OCI-LY1 (cell line): ENCODE results near the gene SCAF8.

ENCODE experiments used
- H2AFZ ChIP-seq: fragments of 200-600 bp; sonication (generic), shearing (Covaris generic); 2 replicates; pipeline ENCODE4 v1.6.0; 2014; ENCODE audit warnings: antibody characterized with exemption, mild to moderate bottlenecking, low read length
- H3F3A ChIP-seq: fragments of 200-600 bp; sonication (generic), shearing (Covaris generic); 2 replicates; pipeline ENCODE4 v1.6.0; 2014; ENCODE audit warnings: mild to moderate bottlenecking, antibody characterized with exemption, low read length, moderate library complexity; ENCODE audit not compliant: insufficient read depth
- H3K27ac ChIP-seq: fragments of 200-600 bp; sonication (generic); 2 replicates; pipeline ENCODE4 v1.5.1; 2014; ENCODE audit warnings: low read length, mixed run types, mild to moderate bottlenecking, low read depth; ENCODE audit not compliant: poor library complexity, severe bottlenecking
- H3K27me3 ChIP-seq: fragments of 200-600 bp; sonication (generic); 2 replicates; pipeline ENCODE4 v1.6.0; 2014; ENCODE audit warnings: antibody characterized with exemption, mild to moderate bottlenecking, low read length, moderate library complexity; ENCODE audit not compliant: insufficient read depth
- H3K36me3 ChIP-seq: fragments of 200-600 bp; sonication (generic); 2 replicates; pipeline ENCODE4 v1.6.1; 2014; ENCODE audit warnings: mild to moderate bottlenecking, antibody characterized with exemption, low read length, moderate library complexity, mixed read lengths; ENCODE audit not compliant: insufficient read depth
- H3K4me1 ChIP-seq: fragments of 200-600 bp; sonication (generic); 2 replicates; pipeline ENCODE4 v1.5.1; 2014; ENCODE audit warnings: mild to moderate bottlenecking, low read length, moderate library complexity; ENCODE audit not compliant: insufficient read depth, severe bottlenecking
- H3K4me2 ChIP-seq: fragments of 200-600 bp; sonication (generic), shearing (Covaris generic); 2 replicates; pipeline ENCODE4 v1.6.1; 2014; ENCODE audit warnings: low read length
- H3K4me3 ChIP-seq: fragments of 200-600 bp; sonication (generic); 2 replicates; pipeline ENCODE4 v1.5.1; 2014; ENCODE audit warnings: low read length, low read depth, mild to moderate bottlenecking, mixed read lengths; ENCODE audit not compliant: poor library complexity, severe bottlenecking
- H3K79me2 ChIP-seq: fragments of 200-600 bp; shearing (Covaris generic); 2 replicates; pipeline ENCODE4 v1.6.1; 2016; ENCODE audit warnings: mixed run types, low read length, mixed read lengths; ENCODE audit not compliant: insufficient read depth
- H3K9ac ChIP-seq: fragments of 200-600 bp; sonication (generic), shearing (Covaris generic); 2 replicates; pipeline ENCODE4 v1.6.1; 2014; ENCODE audit warnings: mild to moderate bottlenecking, low read length, mixed read lengths
- H3K9me2 ChIP-seq: fragments of 200-600 bp; sonication (generic), shearing (Covaris generic); 2 replicates; pipeline ENCODE4 v1.6.1; 2014; ENCODE audit warnings: low read depth, mild to moderate bottlenecking, low read length, mixed read lengths
- H3K9me3 ChIP-seq: fragments of 200-600 bp; shearing (Covaris generic); 2 replicates; pipeline ENCODE4 v1.6.1; 2014; ENCODE audit warnings: low read length, mixed read lengths
- H4K20me1 ChIP-seq: fragments of 200-600 bp; sonication (generic), shearing (Covaris generic); 2 replicates; pipeline ENCODE4 v1.6.0; 2016; ENCODE audit warnings: mild to moderate bottlenecking, low read length; ENCODE audit not compliant: insufficient read depth
- EZH2 ChIP-seq: fragments of 200-600 bp; sonication (generic), shearing (Covaris generic); IDR thresholded peaks from 2 replicates; pipeline ENCODE4 v1.8.0; 2017; ENCODE audit warnings: borderline replicate concordance, mixed run types, mild to moderate bottlenecking, antibody characterized with exemption, low read length, moderate library complexity, mixed read lengths
- TF ChIP-seq, protein P1 (sequence below): fragments of 200-600 bp; sonication (generic), shearing (Covaris generic); IDR thresholded peaks from 2 replicates; pipeline ENCODE4 v1.5.1; 2017; ENCODE audit warnings: mild to moderate bottlenecking, antibody characterized with exemption, low read length, moderate library complexity, mixed read lengths

SCAF8 gene

DNA sequence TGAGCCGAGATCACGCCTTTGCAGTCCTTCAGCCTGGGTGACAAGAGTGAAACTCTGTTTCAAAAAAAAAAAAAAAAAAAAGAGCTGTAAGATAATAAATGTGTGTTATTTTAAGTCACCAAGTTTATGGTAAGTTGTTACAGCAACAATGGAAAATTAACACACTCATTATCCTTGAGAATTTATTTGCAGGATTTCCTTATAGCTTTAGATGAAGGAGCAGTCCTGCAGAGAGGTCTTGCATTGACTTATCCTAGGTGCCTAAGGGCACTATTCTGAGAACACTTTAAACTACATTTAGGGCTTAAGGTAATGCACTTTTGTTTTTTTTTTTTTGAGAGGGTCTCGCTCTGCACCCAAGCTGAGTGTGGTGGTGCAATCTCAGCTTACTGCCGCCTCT is 13.8 kb upstream of the SCAF8 start:
- no peaks in the 10 kb centered on the region for H3K27me3 ChIP-seq
- H3K9ac ChIP-seq, result no peak overlapping the region
- no peak overlapping the region for H2AFZ ChIP-seq
- no peak overlapping the region for H3K4me3 ChIP-seq
- H3K4me1 ChIP-seq, result no peaks in the 10 kb centered on the region
- no peaks in the 10 kb centered on the region for H3K36me3 ChIP-seq
- no peak overlapping the region for H3K4me2 ChIP-seq
- no peaks in the 10 kb centered on the region for H3K9me2 ChIP-seq
- no peaks in the 10 kb centered on the region for H3K79me2 ChIP-seq
- no peaks in the 10 kb centered on the region for H4K20me1 ChIP-seq
- no peak overlapping the region for H3K27ac ChIP-seq
- no peaks in the 10 kb centered on the region for H3K9me3 ChIP-seq
- TF ChIP-seq, protein P1, sequence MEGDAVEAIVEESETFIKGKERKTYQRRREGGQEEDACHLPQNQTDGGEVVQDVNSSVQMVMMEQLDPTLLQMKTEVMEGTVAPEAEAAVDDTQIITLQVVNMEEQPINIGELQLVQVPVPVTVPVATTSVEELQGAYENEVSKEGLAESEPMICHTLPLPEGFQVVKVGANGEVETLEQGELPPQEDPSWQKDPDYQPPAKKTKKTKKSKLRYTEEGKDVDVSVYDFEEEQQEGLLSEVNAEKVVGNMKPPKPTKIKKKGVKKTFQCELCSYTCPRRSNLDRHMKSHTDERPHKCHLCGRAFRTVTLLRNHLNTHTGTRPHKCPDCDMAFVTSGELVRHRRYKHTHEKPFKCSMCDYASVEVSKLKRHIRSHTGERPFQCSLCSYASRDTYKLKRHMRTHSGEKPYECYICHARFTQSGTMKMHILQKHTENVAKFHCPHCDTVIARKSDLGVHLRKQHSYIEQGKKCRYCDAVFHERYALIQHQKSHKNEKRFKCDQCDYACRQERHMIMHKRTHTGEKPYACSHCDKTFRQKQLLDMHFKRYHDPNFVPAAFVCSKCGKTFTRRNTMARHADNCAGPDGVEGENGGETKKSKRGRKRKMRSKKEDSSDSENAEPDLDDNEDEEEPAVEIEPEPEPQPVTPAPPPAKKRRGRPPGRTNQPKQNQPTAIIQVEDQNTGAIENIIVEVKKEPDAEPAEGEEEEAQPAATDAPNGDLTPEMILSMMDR, result no peak
- TF ChIP-seq EZH2, result no peak
- H3F3A ChIP-seq, result no peaks in the 10 kb centered on the region

DNA sequence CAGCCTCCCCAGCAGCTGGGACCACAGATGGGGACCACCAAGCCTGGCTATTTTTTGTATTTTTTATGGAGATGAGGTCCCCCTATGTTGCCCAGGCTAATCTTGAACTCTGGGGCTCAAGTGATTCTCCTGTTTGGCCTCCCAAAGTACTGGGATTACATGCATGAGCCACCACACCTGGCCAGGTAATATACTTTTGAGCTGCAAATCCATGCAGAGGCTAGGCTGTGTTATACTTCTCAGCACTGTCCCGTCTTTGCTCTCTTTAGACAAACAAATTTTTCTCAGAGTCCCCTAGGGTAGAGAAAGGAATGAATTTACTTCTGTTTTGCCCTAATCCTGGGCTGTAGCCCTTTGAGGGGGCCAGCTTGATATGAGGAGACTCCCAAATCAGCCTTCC is 13.4 kb upstream of the SCAF8 start:
- Histone ChIP-seq H3K79me2 (no peaks in the 10 kb centered on the region), H3K9ac (no peak overlapping the region), H3K9me3 (no peaks in the 10 kb centered on the region), H3F3A (no peaks in the 10 kb centered on the region), H3K9me2 (no peaks in the 10 kb centered on the region), H3K27me3 (no peaks in the 10 kb centered on the region), H2AFZ (no peak overlapping the region), H3K36me3 (no peaks in the 10 kb centered on the region), H3K4me3 (no peak overlapping the region), H3K4me2 (no peak overlapping the region), H4K20me1 (no peaks in the 10 kb centered on the region), H3K27ac (no peak overlapping the region), H3K4me1 (no peaks in the 10 kb centered on the region)
- no peak for TF ChIP-seq EZH2
- TF ChIP-seq, protein P1, result no peak

DNA sequence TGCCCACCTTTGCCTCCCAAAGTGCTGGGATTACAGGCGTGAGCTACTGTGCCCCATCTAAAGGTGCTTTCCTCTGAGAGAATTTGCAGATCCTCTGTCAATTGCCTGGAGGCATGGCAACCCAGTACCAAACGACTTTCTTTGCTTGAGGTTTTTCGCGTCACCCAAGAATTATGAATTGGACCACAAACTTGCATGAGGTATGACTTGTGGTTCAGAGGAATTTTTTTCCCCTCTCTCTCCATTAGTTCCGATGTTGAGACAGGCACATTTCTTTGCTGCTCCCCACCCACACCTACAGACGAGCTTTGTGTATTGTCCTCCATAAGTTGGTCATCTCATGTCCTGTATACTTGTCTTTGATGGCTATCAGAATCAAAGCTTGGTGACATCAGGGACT is 11.8 kb upstream of the SCAF8 start:
- H3K4me3 ChIP-seq, result no peak overlapping the region
- no peaks in the 10 kb centered on the region for H3F3A ChIP-seq
- H4K20me1 ChIP-seq, result no peaks in the 10 kb centered on the region
- H3K9me3 ChIP-seq, result no peaks in the 10 kb centered on the region
- no peak for TF ChIP-seq EZH2
- TF ChIP-seq, protein P1, result no peak
- no peaks in the 10 kb centered on the region for H3K36me3 ChIP-seq
- H3K27me3 ChIP-seq, result no peaks in the 10 kb centered on the region
- no peaks in the 10 kb centered on the region for H3K9me2 ChIP-seq
- no peak overlapping the region for H3K27ac ChIP-seq
- no peak overlapping the region for H3K4me2 ChIP-seq
- H2AFZ ChIP-seq, result no peak overlapping the region
- no peaks in the 10 kb centered on the region for H3K79me2 ChIP-seq
- no peak overlapping the region for H3K9ac ChIP-seq
- H3K4me1 ChIP-seq, result no peaks in the 10 kb centered on the region
